Tongue (tissue), 2 donors: ENCODE results near the gene PROX2. TPM values are rescaled to one million over a fixed set of nuclear protein-coding genes. Genes with fewer than 3 reads are reported as not detected.

Experiments used
- DNase-seq: peaks from one replicate; pipeline ENCODE4 v3.0.0-alpha.2; 2015
- total RNA-seq: library from RNA; depleted of rRNA; stranded (reverse); fragments of >200 nt; gene quantifications from one replicate; pipeline ENCODE4 v1.2.3, GENCODE V29; 2014

Gene PROX2
- total RNA-seq, 1 donor from 2014 or later = not detected

DNA sequence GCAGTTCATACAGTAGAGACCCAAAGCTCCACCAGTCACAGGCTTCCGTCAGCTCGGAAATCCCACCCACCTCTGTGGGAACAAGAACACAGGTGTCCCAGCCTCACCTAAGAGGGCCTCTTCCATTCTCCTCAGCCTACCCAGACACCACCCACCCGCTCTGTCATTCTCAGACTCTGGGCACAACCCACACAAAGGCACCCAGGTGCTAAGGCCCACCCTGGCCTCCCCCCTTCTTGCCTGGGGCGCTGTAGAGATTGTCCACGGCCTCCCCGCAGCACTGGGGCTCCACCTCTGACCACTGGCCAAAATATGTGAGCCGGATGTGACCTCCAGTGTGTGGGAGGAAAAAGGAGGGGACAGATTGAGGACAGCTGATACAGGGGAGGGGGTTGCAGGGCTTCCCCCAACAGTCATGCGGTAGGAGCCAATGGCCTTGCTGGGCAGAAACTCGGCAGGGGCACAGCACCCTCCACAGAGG lies 33.0 kb upstream of the PROX2 start:
- DNase-seq = no peak

- no peak for DNase-seq
Measured at GRCh38 chr14:74907744-74908143, 31.8 kb upstream of the PROX2 start.

GRCh38 chr14:74906925-74907521 lies 31.1 kb upstream of the PROX2 start:
- DNase-seq = peak; percentile 29

GRCh38 chr14:74905595-74906142 lies 29.7 kb upstream of the PROX2 start:
- DNase-seq = peak; percentile 77

GRCh38 chr14:74904635-74905503 lies 28.9 kb upstream of the PROX2 start:
- no peak for DNase-seq

DNA sequence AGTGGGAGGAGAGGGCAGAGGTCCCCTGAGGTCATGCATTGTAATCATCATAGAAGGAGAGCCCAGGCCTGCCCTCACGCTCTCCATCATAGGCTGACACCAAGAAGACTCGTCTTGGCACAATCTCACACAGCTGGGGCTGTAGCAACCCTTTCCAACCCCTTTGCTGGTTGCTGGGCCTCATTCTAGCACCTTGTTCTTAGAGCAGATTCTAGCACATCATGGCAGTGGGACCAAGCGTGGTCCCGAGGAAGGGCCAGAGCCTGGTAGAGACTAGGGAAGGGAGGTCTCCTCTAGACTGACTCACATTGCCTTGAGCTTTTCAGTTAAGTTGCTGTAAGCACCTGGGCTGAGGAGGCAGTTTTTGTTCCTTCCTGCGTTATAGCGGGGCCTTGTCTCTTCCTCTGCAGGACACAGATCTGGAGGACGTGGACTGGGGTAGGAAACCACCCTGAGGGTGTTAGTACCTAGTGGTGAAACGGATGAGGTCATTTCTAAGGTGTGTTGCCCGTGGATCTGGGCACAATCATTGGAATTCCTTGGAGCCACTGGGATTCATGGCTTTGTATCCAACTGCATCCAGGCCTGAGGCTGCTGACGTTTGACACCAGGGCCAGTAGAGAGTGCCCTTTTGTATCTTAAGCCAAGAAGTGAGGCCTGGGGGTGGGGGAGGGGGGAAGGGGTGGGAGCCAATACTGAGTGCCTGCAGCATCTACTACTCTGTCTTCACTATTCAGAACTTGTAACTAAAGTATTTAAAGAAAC lies 27.2 kb upstream of the PROX2 start:
- DNase-seq = no peak

DNA sequence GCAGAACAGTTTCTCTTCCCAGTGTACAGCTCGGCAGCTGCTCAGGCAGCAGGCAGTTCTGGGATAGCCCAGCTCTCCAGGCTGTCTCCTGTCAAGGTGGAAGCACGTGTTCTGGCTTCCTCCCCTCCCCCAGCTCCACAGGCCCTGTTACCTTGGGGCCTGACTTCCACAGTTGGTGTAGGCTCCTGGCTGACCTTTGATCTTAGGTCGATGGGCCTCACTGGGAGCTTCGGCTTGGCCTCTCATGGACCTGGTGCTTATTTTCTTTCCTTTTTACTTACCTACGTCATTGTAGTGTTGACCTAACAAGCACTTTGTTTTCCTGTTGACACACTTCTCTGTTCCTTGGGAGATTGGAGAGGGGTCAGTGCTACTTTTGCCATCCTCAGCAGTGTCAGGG lies 22.7 kb upstream of the PROX2 start:
- DNase-seq = no peak

DNA sequence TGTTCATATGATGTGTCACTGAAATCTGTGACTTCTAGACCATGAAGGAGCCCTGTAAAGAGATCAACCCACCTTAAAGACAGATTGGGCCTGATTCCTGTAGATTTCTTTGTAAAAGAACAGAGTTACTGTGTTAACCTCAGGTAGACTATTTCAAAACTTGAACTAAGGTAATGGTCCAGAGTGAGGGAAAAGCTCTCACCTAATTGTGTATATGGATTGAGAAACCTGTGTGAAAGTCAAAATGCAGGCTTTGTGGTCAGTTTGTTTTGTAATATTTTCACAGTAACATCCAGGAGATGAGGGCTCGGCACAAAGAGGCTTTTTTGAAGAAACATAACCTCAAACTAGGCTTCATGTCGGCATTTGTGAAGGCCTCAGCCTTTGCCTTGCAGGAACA lies 22.1 kb upstream of the PROX2 start:
- no peak for DNase-seq

DNA sequence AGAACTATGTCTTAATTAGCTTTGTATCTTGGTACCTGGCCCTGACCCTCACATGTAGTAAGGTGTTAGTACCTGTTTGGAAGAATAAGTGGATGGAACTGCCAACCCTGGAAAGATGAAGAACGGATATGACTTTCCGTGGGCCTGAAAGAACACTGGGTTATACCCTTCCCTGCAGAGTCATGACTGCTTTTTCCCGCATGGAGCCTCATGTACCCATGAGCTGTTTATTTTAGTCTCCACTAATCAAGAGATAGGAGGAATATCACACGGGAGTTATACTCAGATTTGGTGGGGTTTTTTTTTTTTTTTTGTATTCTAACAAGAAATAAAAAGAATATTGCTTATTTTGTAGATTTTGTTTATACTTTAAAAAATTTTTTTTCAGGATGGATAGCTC lies 21.7 kb upstream of the PROX2 start:
- no peak for DNase-seq

DNA sequence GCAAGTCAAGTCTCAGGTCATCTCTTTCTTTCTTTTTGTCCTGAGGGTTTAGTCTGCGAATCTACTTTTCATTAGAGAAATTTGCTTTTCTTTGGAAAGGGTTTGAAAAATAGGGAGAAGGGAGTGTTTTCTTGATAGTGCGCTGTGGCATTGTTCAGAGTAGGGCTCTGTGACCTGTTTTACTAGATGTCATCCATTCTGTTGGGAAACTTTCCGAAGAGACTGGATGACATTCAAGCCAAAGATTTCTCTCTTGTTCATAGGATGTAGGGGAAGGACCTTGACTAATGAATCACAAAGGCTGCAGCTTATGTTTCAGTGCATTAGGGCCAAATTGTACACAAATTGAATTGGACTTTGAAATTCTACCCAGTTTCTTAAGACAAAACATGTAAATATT lies 20.5 kb upstream of the PROX2 start:
- DNase-seq = no peak

- no peak for DNase-seq
Measured at GRCh38 chr14:74893614-74894091, 17.7 kb upstream of the PROX2 start.

DNA sequence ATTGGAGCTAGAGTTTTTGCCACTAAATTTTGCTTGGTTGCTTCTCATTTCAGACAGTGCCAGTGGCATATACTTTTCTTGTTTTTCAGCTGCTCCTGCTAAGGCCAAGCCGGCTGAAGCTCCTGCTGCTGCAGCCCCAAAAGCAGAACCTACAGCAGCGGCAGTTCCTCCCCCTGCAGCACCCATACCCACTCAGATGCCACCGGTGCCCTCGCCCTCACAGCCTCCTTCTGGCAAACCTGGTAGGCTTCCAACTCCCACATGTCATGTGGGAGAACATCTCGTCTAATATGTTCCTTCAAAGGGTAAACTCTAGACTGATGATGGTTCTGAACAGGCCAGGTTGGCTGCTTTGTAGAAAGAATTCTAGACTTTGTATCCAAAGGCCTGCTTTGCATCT lies 16.8 kb upstream of the PROX2 start:
- DNase-seq = no peak

GRCh38 chr14:74891870-74892269 lies 15.9 kb upstream of the PROX2 start:
- DNase-seq = no peak

- DNase-seq = no peak
Measured at GRCh38 chr14:74890262-74890661, 14.3 kb upstream of the PROX2 start.

DNA sequence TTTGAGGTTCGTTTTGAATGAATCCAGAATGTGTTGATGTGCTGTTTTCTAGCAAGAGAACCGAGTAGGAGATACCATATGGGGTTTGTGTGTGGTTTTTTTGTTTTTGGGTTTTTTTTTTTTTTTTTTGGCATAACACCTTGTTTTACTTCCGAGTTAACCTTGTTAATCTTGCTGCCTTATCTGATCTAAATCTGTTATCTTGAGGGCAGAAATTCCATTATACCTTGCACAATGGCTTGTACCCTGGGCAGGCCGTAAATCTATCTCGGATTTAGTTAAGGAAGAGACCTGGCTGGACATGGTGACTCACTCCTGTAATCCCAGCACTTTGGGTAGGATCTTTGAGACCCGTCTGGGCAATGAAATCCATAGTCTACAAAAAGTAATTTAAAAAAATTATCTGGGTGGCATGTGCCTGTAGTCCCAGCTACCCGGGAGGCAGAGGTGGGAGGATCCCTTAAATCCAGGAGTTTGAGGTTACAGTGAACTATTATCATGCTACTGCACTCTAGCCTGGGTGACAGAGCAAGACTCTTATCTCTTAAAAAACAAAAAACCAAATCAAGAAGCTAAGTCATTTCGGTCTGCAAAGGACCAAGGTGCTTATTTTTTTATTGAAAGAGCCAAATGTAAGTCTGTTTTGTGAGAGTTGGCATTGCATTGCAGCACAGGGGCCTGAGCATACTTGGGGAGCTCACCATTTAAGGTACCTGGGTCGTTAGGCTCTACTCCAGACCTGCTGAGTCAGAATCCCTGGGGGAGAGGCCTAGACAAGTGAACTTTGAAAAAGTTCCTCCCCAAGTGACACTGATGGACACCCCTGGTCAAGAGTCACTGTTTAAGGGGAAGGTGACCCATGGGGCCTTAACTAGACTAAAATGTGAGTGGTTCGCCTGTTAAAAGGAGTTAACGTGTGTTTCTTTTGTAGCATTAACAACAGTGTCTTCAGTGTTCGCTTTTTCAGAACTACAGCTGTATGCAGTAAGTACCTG lies 12.5 kb upstream of the PROX2 start:
- no peak for DNase-seq

GRCh38 chr14:74886001-74886400 lies 10.1 kb upstream of the PROX2 start:
- peak; percentile 24 for DNase-seq

GRCh38 chr14:74882103-74882920 lies 6.4 kb upstream of the PROX2 start:
- peak; percentile 41 for DNase-seq

GRCh38 chr14:74881431-74882102 lies 5.6 kb upstream of the PROX2 start, which contains the start of gene DLST:
TSS of gene DLST (plus strand) at chr14:74881916. CDS start at chr14:74881954, 38 bp downstream.
- DNase-seq = peak; percentile 92

DNA sequence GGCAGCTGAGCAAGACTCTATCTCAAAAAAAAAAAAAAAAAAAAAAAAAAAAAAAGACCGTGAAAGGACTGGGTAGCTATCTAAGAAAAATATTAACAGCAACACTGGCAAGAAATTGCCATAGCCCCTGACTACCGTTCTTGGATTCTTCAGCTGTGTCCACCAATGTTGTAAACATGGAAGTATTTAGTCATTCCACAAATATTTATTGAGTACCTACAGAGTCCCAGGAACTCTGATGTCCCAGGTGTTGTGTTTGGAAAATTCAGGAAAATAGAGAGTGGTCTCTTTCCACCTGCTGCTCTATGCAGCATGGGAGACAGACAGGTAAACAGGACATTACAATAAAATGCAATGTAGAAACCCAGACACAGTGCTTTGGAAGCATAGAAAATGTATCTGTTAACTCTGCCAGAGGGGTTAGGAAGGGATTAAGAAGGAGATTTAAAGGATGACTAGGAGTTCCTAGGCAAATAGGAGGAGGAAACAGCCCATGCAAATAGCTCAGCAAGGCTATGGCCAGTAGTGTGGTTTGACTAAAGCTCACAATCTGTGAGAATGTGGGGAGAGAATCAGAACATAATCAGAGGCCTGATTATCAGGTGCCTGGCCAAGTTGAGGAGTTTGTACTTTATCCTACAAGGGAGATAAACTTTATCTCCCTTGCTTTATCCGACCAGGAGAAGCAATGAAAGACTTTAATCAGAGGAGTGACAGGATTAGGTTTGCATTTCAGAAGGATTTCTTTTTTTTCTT lies 3.7 kb upstream of the PROX2 start:
- no peak for DNase-seq
